GM12872 (cell line): Measurements from ENCODE around the gene GNA15.

Experiments
- CTCF ChIP-seq: IDR thresholded peaks from 3 replicates; pipeline ENCODE4 v1.5.1; 2011; ENCODE audit warnings: low read depth, mild to moderate bottlenecking, low read length, moderate library complexity; ENCODE audit not compliant: insufficient read depth

The GNA15 gene

GRCh38 chr19:3115411-3115810 lies 20.4 kb upstream of the GNA15 start:
- no peak for TF ChIP-seq CTCF

GRCh38 chr19:3115916-3116602 lies 19.8 kb upstream of the GNA15 start:
- TF ChIP-seq CTCF = no peak

- TF ChIP-seq CTCF = no peak
Observed at GRCh38 chr19:3116621-3117020, 19.2 kb upstream of the GNA15 start.

- TF ChIP-seq CTCF = no peak
Observed at GRCh38 chr19:3117716-3118115, 18.1 kb upstream of the GNA15 start.

GRCh38 chr19:3118232-3119070 lies 17.4 kb upstream of the GNA15 start:
- TF ChIP-seq CTCF = no peak

GRCh38 chr19:3119071-3119595 lies 16.7 kb upstream of the GNA15 start:
- TF ChIP-seq CTCF = no peak

GRCh38 chr19:3119693-3120380 lies 16.0 kb upstream of the GNA15 start:
- TF ChIP-seq CTCF = no peak
